CD4-positive, alpha-beta T cell treated with Interleukin-2 at 100 ng/mL for 4 hours (primary cell): ENCODE results near the gene CYP2D6.

Experiments used
- DNase-seq: peaks from one replicate; pipeline ENCODE4 v3.0.0-alpha.2; 2020; ENCODE audit warnings: low spot score

Gene CYP2D6

GRCh38 chr22:42084874-42085273 lies 45.7 kb downstream of the CYP2D6 start:
- DNase-seq, result no peak

GRCh38 chr22:42083119-42083518 lies 47.5 kb downstream of the CYP2D6 start:
- DNase-seq, result no peak

- DNase-seq, result no peak
Observed at GRCh38 chr22:42080287-42080686, 50.3 kb downstream of the CYP2D6 start.

- peak; percentile 98 for DNase-seq
Observed at GRCh38 chr22:42079319-42080251, 51.0 kb downstream of the CYP2D6 start, which contains the start of gene SMDT1. SMDT1 (plus strand) TSS chr22:42079700; CDS start chr22:42079769, 69 bp downstream.

GRCh38 chr22:42078469-42079318 lies 51.9 kb downstream of the CYP2D6 start:
- no peak for DNase-seq

GRCh38 chr22:42077486-42078125 lies 53.0 kb downstream of the CYP2D6 start:
- DNase-seq, result no peak

- no peak for DNase-seq
Observed at GRCh38 chr22:42076764-42077485, 53.7 kb downstream of the CYP2D6 start.
